ENCODE data around the gene SCN1B.

GRCh38 chr19:35070471-35070870, 40.2 kb downstream of the SCN1B start:
- TF ChIP-seq FOXM1 (IDR thresholded peaks at IDR 0.05; ENCODE audit: borderline replicate concordance, low read depth) (no peak), MAX (IDR thresholded peaks at IDR 0.05) (no peak), REST (IDR thresholded peaks at IDR 0.05; ENCODE audit: low read depth) (no peak), TAF1 (IDR thresholded peaks at IDR 0.05; ENCODE audit: low read depth) (no peak), EP300 (IDR thresholded peaks at IDR 0.05; ENCODE audit: borderline replicate concordance) (no peak), CREB1 (IDR thresholded peaks at IDR 0.05; ENCODE audit: low read depth) (no peak), RAD21 (IDR thresholded peaks at IDR 0.05; ENCODE audit: low read depth) (no peak), TCF12 (IDR thresholded peaks at IDR 0.05; ENCODE audit: low read depth) (no peak), CEBPB (IDR thresholded peaks at IDR 0.05) (no peak), NFIC (IDR thresholded peaks at IDR 0.05) (no peak), EGR1 (IDR thresholded peaks at IDR 0.05) (no peak), YY1 (IDR thresholded peaks at IDR 0.05; ENCODE audit: low read depth) (0 out of 2 replicates have a peak, but pooled peaks have one; percentile 49)

Measured in Ishikawa (cell line).